DMS153 (cell line): ENCODE results near the gene TBC1D16.

Experiments used
- DNase-seq: peaks from one replicate; lab custom pipeline; 2025; lab: John Stamatoyannopoulos, UW

The TBC1D16 gene

GRCh38 chr17:80035687-80035936 is at the start of gene TBC1D16:
Gene TBC1D16 (minus strand): TSS chr17:80035872. CDS start chr17:80013547, 22,325 bp downstream.
- DNase-seq = no peak

- no peak for DNase-seq
These were observed 49.1 kb upstream of the TBC1D16 start for GRCh38 chr17:80084773-80085172.

DNA sequence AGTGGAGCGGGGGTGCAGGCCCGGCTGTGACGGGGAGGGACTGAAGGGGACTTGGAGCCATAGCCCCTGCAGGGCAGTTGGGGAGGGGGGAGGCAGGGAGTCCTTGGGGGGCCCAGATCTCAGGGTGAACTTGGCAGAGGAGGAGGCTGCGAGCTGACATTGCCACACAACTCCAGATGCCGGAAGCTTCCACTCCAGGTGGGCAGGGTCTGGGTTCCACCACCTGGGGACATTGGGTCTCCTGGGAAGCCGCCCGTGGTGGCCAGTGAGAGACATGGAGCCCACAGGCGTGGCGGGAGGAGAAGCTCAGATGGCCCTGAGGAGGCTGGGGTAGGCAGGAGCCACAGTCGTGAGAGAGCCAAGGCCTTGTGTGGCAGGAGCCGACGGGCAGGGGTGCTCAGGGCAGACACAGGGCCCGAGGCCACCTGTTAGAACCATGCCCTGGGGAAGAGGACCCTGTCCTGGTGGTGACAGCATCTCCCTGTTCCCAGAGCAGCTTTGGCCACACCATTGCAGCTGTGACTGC is 47.5 kb upstream of the TBC1D16 start:
- no peak for DNase-seq

DNA sequence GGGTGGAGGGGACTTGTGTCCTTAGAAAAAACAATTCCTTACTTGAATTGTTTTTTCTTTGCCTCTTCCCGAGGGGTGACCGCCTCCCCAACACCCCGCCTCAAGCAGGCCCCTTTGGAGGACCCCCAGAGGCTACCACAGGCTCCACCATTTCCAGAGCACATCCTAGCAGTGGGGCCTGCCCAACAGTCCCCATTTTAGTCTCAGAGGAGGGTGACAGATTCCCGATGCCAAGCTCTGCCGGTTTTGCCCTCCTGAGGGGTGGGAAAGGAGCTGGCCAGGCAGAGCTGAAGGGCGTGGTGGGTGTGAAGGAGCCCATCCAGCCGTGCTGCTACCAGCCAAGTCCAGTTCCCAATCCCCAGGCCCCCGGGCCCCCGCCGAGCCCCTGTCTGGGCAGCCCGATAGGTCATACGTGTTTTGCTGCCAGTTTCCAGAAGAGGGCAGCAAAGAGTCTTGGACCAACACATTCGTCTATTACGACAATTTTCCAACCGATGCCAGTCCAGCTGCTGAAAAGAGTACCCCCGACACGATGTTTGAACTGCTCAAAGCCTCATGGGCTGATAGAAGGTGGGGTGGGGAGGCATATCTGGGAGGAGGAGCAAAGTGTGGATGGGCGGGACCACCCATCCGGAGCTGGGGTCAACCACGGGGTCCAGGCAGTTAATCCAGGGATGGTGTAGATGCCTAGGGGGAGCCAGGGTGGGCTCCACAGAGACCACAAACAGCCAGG is 46.9 kb upstream of the TBC1D16 start:
- DNase-seq = peak; percentile 30

DNA sequence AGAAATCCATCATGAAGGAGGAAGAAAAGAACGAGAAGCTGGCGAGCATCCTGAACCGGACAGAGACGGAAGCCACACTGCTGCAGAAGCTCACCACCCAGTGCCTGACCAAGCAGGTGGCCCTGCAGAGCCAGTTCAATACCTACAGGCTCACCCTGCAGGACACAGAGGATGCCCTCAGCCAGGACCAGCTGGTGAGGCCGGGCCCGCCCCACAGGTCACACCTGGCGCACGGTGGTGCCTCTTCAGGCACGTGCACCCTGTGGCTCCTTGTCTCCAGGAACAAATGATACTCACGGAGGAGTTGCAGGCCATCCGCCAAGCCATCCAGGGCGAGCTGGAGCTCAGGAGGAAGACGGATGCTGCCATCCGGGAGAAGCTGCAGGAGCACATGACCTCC is 45.9 kb upstream of the TBC1D16 start:
- no peak for DNase-seq

DNA sequence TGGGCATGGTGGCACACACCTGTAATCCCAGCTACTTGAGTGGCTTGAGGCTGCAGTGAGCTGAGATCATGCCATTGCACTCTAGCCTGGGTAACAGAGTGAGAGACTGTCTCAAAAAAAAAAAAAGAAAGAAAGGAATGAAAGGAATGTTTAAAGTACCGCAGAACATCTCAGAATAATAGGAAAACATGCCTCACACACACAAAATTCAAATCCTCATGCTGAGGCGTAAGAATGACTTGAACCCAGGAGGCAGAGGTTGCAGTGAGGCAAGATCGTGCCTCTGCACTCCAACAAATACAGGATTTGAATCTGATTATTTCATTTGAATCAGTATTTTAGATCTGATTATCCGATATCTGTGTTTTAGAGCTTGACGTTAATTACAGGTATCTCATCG is 44.4 kb upstream of the TBC1D16 start:
- DNase-seq = no peak

GRCh38 chr17:80072410-80072809 is 36.7 kb upstream of the TBC1D16 start:
- no peak for DNase-seq

- DNase-seq = no peak
These were observed 35.6 kb upstream of the TBC1D16 start for GRCh38 chr17:80071116-80071841.

DNA sequence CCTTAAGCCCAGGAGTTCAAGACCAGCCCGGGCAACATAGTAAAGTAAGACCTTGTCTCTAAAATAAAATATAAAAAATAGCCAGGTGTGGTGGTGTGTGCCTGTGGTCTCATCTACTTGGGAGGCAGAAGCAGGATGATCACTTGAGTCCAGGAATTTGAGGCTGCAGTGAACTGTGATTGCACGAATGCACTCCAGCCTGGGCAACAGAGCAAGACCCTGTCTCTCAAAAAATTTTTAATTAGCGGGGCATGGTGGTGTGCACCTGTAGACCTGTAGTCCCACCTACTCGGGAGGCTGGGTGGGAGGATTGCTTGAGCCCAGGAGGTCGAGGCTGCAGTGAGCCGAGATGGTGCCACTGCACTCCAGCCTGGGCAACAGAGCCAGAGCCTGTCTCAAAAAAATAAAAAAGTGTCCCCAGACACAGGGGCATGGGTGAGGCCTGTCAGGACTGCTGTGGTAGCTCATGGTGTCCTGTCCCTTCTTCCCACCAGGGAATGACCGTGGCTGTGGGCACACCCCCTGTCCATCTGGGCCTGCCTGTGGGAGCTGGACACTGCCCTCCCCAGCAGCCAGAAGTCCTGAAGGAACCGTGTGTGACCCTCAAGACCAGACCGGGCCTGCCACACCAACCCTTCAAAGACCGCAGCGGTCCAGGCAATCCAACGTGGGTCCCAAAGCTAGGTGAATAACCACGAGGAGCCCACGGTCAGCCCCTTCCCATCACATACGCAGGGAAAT is 34.9 kb upstream of the TBC1D16 start:
- DNase-seq = no peak

DNA sequence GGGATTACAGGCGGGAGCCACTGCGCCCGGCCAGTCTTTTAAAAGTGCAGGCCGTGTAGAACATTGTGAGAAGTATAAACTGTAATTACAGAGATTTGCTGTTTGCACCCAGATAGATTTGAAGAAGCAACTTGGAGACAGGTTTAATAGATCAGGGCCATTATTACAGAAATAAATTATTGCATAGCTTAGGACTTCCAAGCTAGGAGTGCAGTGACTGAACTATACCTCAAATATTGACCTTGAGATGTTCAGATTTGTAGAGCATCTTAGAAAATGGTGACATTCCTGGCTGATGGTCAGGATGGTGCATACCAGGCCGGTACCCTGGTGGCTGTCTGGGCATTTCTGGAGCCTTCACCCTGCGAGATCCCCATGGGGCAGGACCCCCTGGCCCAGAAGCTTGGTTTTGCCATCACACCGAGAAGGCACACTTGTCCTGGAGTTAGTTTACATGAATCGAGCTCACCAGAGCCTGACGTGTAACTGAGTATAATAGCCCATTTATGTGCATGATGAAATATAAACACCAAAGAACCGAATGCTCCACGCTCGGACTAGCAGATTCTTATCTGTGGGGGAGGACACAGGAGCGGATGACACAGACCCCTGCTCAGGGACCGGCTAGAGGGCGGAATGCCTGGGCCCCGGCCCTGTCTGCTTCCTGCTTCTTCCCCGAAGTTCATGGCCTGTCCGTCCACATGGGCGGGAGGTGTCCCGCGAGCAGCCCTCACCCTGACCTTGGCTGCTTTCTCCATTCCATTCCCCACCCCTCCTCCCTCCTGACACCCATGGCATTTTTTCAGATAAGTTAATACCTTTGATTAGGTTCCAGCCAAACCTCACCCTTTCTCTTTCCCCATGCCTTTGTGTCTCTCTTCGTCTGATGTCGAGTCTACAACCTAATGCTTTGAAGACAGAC is 32.9 kb upstream of the TBC1D16 start:
- DNase-seq = no peak

GRCh38 chr17:80067393-80067986 is 31.8 kb upstream of the TBC1D16 start:
- no peak for DNase-seq

GRCh38 chr17:80065478-80066170 is 30.0 kb upstream of the TBC1D16 start:
- DNase-seq = no peak

- DNase-seq = no peak
These were observed 29.0 kb upstream of the TBC1D16 start for GRCh38 chr17:80064696-80065095.

GRCh38 chr17:80063830-80064585 is 28.3 kb upstream of the TBC1D16 start:
- DNase-seq = no peak

GRCh38 chr17:80061421-80061820 is 25.7 kb upstream of the TBC1D16 start:
- DNase-seq = no peak

DNA sequence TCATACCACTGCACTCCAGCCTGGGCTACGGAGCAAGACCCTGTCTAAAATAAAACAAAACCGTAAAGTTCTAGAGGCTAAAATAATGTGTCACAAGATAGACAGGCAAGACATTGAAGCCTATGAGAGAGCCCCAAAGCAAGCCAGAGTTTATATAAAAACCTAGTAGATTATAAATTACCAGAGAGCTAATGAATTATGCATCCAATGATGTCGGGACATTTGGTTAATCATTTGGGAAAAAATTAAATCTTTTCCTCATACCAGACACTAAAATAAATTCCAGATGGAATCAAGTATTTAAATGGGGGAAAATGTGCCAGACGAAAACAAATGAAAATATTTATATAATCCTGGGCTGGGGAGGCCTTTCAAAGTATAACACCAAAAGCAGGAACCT is 25.0 kb upstream of the TBC1D16 start:
- DNase-seq = no peak

DNA sequence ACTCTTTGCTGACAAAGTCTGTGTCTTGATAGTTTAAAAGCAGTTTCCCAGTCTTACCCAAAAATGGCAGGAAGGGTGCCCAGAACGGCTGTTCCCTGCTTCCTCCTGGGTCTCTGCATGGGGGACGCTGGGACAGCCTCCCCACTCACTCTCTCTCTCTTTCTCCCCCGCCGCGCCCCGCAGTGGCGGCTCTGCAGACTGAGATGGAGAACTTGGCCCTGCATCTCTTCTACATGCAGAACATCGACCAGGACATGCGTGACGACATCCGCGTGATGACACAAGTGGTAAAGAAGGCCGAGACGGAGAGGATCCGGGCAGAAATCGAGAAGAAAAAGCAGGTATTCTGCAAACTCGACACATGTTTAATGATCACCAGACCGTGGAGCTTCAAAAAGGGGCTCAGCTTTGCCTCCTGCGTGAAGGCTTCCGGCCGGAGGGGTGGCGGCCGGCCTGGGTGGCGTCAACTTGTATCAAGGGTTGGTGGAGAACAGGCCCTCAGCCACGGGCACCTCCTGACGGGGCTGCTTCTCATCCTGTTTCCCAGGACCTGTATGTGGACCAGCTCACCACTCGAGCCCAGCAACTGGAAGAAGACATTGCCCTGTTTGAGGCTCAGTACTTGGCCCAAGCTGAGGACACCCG is 22.8 kb upstream of the TBC1D16 start:
- no peak for DNase-seq

DNA sequence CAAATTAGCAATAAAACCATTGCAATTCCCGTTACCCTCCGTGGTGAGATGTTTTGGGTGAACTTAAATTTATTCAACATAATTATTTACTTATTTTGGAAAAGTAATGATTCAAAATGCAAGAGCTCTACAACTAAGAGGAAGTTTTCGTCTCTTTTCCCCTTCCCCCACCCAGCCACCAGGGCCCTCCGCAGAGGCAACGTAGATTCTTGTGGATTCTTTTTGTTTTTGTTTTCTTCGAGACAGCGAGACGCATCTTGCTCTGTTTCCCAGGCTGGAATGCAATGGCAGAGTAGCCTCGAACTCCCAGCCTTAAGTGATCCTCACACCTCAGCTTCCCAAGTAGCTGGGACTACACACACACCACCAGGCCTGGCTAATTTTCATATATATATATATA is 19.9 kb upstream of the TBC1D16 start:
- DNase-seq = no peak

DNA sequence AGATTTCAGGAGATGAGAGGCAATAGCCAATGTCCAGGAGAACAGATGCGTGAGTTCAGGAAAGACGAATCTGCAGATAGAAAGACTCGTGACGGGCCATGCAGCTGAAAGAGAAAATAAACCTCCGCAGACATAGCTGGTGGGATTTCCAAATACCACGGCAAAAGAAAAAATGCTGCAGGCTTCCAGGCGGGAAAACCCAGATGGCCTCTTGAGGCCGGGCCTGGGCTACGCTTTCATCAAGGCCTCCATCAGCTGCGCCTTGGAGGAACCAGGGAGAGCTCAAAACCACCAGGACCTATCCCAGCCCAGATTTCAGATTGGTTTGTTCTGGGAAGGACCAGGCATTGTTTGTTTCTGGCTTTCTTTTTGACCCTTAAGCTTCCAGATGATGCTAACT is 17.4 kb upstream of the TBC1D16 start:
- DNase-seq = no peak

GRCh38 chr17:80051681-80052080 is 16.0 kb upstream of the TBC1D16 start:
- no peak for DNase-seq
